ENCODE results near the gene MUC12.

DNA sequence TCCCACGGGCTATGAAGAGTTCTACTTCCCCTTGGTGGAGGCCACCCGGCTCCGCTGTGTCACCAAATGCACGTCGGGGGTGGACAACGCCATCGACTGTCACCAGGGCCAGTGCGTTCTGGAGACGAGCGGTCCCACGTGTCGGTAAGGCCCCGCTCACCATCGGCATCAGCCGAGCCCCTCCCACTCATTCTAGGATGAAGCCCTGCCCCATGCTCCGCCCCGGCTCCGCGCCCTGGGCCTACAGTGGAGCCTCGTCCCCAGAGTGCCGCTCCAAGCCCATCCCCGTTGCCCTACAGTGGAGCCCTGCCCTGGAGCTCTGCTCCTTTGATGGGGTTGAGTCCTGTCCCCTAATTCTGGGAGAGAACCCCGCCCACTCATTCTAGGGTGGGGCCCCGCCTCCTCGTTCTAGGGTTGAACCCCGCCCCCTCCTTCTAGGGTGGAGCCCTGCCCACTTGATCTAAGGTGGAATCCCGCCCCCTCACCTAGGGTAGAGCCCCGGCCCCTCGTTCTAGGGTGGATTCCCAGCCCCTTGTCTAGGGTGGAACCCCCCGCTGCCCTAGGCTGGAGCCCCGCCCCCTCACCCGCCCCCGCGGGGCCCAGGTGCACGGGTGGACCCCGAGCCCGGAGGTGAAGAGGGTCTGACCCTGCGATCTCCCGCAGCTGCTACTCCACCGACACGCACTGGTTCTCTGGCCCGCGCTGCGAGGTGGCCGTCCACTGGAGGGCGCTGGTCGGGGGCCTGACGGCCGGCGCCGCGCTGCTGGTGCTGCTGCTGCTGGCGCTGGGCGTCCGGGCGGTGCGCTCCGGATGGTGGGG, 3.4 kb upstream of the MUC12 start:
- TF ChIP-seq, protein P1, sequence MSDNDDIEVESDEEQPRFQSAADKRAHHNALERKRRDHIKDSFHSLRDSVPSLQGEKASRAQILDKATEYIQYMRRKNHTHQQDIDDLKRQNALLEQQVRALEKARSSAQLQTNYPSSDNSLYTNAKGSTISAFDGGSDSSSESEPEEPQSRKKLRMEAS (IDR thresholded peaks at IDR 0.05) = peak; percentile 94
- TF ChIP-seq CTCF (IDR thresholded peaks at IDR 0.05; ENCODE audit: control extremely low read depth in 1 of 3, insufficient read depth in 1 of 3, low read depth in 1 of 3, low read length in 3 of 3) (peak in 2 of 3 experiments; percentile 96 to 98; a peak in 3 of 4 replicates), POLR2A (IDR thresholded peaks at IDR 0.05; ENCODE audit: control extremely low read depth in 1 of 2, low read depth in 2 of 2, low read length in 2 of 2) (no peak), SP2 (IDR thresholded peaks at IDR 0.05; ENCODE audit: low read length) (no peak), YY1 (IDR thresholded peaks at IDR 0.05; ENCODE audit: low read depth, low read length) (peak; percentile 72; the same call in 1 of the 2 replicates), CBX8 (IDR thresholded peaks at IDR 0.05; ENCODE audit: borderline replicate concordance, low read depth, low read length) (no peak), EZH2 (IDR thresholded peaks at IDR 0.05; ENCODE audit: low read depth, low read length, severe bottlenecking) (no peak)
- TF ChIP-seq, protein P2, sequence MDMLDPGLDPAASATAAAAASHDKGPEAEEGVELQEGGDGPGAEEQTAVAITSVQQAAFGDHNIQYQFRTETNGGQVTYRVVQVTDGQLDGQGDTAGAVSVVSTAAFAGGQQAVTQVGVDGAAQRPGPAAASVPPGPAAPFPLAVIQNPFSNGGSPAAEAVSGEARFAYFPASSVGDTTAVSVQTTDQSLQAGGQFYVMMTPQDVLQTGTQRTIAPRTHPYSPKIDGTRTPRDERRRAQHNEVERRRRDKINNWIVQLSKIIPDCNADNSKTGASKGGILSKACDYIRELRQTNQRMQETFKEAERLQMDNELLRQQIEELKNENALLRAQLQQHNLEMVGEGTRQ (IDR thresholded peaks at IDR 0.05; ENCODE audit: low read length) = no peak; the same call in 1 of the 2 replicates
